AG10803 (cell line): ENCODE measurements around the gene LMF2.

ENCODE experiments used
- DNase-seq: peaks from one replicate; pipeline ENCODE4 v3.0.0; 2010; ENCODE audit warnings: low read depth
- H3K4me3 ChIP-seq: 2 replicates; pipeline ENCODE4 v1.5.1; 2011; ENCODE audit warnings: mild to moderate bottlenecking, low read length, control low read depth
- CTCF ChIP-seq: conservative IDR thresholded peaks from 2 replicates; pipeline ENCODE4 v1.5.1; 2011; ENCODE audit warnings: mild to moderate bottlenecking, low read length, control low read depth, inconsistent platforms

The LMF2 gene

GRCh38 chr22:50487290-50488005 lies 20.1 kb downstream of the LMF2 start:
- no peak for DNase-seq
- H3K4me3 ChIP-seq, result no peak overlapping the region
- no peak for TF ChIP-seq CTCF

- no peak within 1 kb of the TSS for H3K4me3 ChIP-seq
- peak; percentile 13 for DNase-seq
- no peak for TF ChIP-seq CTCF
Observed at GRCh38 chr22:50486561-50487289, 20.8 kb downstream of the LMF2 start, which contains the start of gene MIOX. TSS of gene MIOX (plus strand) at chr22:50486859. CDS start at chr22:50486898, 39 bp downstream.

- peak; percentile 22 for DNase-seq
- TF ChIP-seq CTCF, result no peak
- H3K4me3 ChIP-seq, result no peak overlapping the region
Observed at GRCh38 chr22:50485221-50486131, 22.0 kb downstream of the LMF2 start.

- no peak for DNase-seq
- no peak for TF ChIP-seq CTCF
- H3K4me3 ChIP-seq, result no peak overlapping the region
Observed at GRCh38 chr22:50483977-50484853, 23.3 kb downstream of the LMF2 start.

- H3K4me3 ChIP-seq, result peak overlapping the region; percentile 87; the same call in 1 of the 2 replicates
- no peak for TF ChIP-seq CTCF
- DNase-seq, result no peak
Observed at GRCh38 chr22:50483556-50483955, 23.9 kb downstream of the LMF2 start.

- no peak for TF ChIP-seq CTCF
- peak overlapping the region; percentile 87 for H3K4me3 ChIP-seq
- no peak for DNase-seq
Observed at GRCh38 chr22:50483106-50483505, 24.4 kb downstream of the LMF2 start.
